HepG2 (cell line): Measurements from ENCODE around the gene YIF1A. TPM values are rescaled to one million over a fixed set of nuclear protein-coding genes. Genes with fewer than 3 reads are reported as not detected.

Source experiments
- AKAP8 ChIP-seq: sonication (generic); formaldehyde crosslinking; IDR thresholded peaks from 2 replicates; pipeline ENCODE4 v1.5.1; 2020; ENCODE audit warnings: mild to moderate bottlenecking, missing genetic modification reagents
- ARNT2 ChIP-seq: sonication (generic); formaldehyde crosslinking; IDR thresholded peaks from 2 replicates; pipeline ENCODE4 v1.8.0; 2022; ENCODE audit warnings: mild to moderate bottlenecking, low read depth, missing genetic modification reagents, moderate library complexity
- CBFB ChIP-seq: sonication (generic); formaldehyde crosslinking; IDR thresholded peaks from 2 replicates; pipeline ENCODE4 v1.4.0; 2020; ENCODE audit warnings: missing genetic modification reagents
- GFI1 ChIP-seq: sonication (generic); formaldehyde crosslinking; IDR thresholded peaks from 2 replicates; pipeline ENCODE4 v1.5.0; 2020; ENCODE audit warnings: missing genetic modification reagents, mild to moderate bottlenecking, borderline replicate concordance
- HNRNPK ChIP-seq: fragments of 200-400 bp; formaldehyde crosslinking; IDR thresholded peaks from 2 replicates; pipeline ENCODE4 v1.6.1; 2018; ENCODE audit warnings: low read length, low read depth, moderate library complexity, mild to moderate bottlenecking; ENCODE audit not compliant: poor library complexity, severe bottlenecking
- PAF1 ChIP-seq: IDR thresholded peaks from 2 replicates; pipeline ENCODE4 v1.6.1; 2016; ENCODE audit warnings: missing genetic modification reagents, missing compliant biosample characterization
- RBM22 ChIP-seq: fragments of 200-400 bp; formaldehyde crosslinking; optimal IDR thresholded peaks from 2 replicates; pipeline ENCODE3; 2017; ENCODE audit warnings: mild to moderate bottlenecking, low read length, moderate library complexity
- SALL1 ChIP-seq: sonication (generic); formaldehyde crosslinking; IDR thresholded peaks from 2 replicates; pipeline ENCODE4 v1.8.0; 2022; ENCODE audit warnings: mild to moderate bottlenecking, missing genetic modification reagents
- SRSF1 ChIP-seq: fragments of 200-400 bp; formaldehyde crosslinking; optimal IDR thresholded peaks from 2 replicates; pipeline ENCODE3; 2017; ENCODE audit warnings: mild to moderate bottlenecking, low read depth, low read length, moderate library complexity
- ZBTB7A ChIP-seq: sonication (generic); formaldehyde crosslinking; IDR thresholded peaks from 2 replicates; pipeline ENCODE4 v1.8.0; 2022; ENCODE audit warnings: mild to moderate bottlenecking, missing genetic modification reagents
- ZNF660 ChIP-seq: sonication (generic); formaldehyde crosslinking; IDR thresholded peaks from 2 replicates; pipeline ENCODE4 v1.5.1; 2020; ENCODE audit warnings: mild to moderate bottlenecking, low read depth, missing genetic modification reagents, borderline replicate concordance
- ZNF761 ChIP-seq: sonication (generic); formaldehyde crosslinking; conservative IDR thresholded peaks from 2 replicates; pipeline ENCODE4 v1.4.0; 2020; ENCODE audit warnings: mild to moderate bottlenecking, missing genetic modification reagents
- ZNF768 ChIP-seq: sonication (generic); formaldehyde crosslinking; IDR thresholded peaks from 2 replicates; pipeline ENCODE4 v1.4.0; 2020; ENCODE audit warnings: missing genetic modification reagents
- ZNF891 ChIP-seq: sonication (generic); formaldehyde crosslinking; IDR thresholded peaks from 2 replicates; pipeline ENCODE4 v1.5.0; 2020; ENCODE audit warnings: mild to moderate bottlenecking, missing genetic modification reagents
- polyA plus RNA-seq, 8 experiments: library from polyadenylated mRNA; depleted of rRNA in 3 of 8; stranded (reverse) in 7 of 8; unstranded in 1 of 8; fragments of >200 nt; fragmentation: Illumina TruSeq in 4 of 8; extraction: Trizol in 4 of 8; gene quantifications; 2 replicates each; pipeline versions ENCODE4 v1.2.1 to v1.2.3, GENCODE V29; 2011 to 2016; ENCODE audit warnings: low read depth in 4 of 8, missing spikeins in 1 of 8, mixed read lengths in 1 of 8; ENCODE audit not compliant: insufficient read depth in 1 of 8
- total RNA-seq, 5 experiments: library from RNA; depleted of rRNA; stranded (reverse); fragments of >200 nt; fragmentation: Illumina TruSeq; extraction: Trizol; gene quantifications; 2 replicates each; pipeline ENCODE4 v1.2.3, GENCODE V29; 2016; ENCODE audit warnings: low read depth in 1 of 5
- TF ChIP-seq, protein P1 (sequence below): IDR thresholded peaks from 2 replicates; pipeline ENCODE4 v1.6.1; 2012; ENCODE audit warnings: inconsistent platforms
- TF ChIP-seq, protein P2 (sequence below): sonication (generic); formaldehyde crosslinking; conservative IDR thresholded peaks from 2 replicates; pipeline ENCODE4 v1.8.0; 2022; ENCODE audit warnings: low read depth, missing genetic modification reagents
- TF ChIP-seq, protein P3 (sequence below): sonication (generic); formaldehyde crosslinking; IDR thresholded peaks from 2 replicates; pipeline ENCODE4 v1.5.1; 2020; ENCODE audit warnings: mild to moderate bottlenecking, missing genetic modification reagents, moderate library complexity
- TF ChIP-seq, protein P4 (sequence below): sonication (generic); formaldehyde crosslinking; IDR thresholded peaks from 2 replicates; pipeline ENCODE4 v1.4.0; 2020; ENCODE audit warnings: mild to moderate bottlenecking, missing genetic modification reagents, borderline replicate concordance
- TF ChIP-seq, protein P5 (sequence below): sonication (generic); formaldehyde crosslinking; IDR thresholded peaks from 2 replicates; pipeline ENCODE4 v1.5.1; 2020; ENCODE audit warnings: missing genetic modification reagents, mild to moderate bottlenecking, borderline replicate concordance

YIF1A gene
- total and polyA plus RNA-seq, 2 of the 13 experiments (the other 11 are each of a cell fraction or from before 2014, with no cell fraction given) = 133 to 145 TPM

DNA sequence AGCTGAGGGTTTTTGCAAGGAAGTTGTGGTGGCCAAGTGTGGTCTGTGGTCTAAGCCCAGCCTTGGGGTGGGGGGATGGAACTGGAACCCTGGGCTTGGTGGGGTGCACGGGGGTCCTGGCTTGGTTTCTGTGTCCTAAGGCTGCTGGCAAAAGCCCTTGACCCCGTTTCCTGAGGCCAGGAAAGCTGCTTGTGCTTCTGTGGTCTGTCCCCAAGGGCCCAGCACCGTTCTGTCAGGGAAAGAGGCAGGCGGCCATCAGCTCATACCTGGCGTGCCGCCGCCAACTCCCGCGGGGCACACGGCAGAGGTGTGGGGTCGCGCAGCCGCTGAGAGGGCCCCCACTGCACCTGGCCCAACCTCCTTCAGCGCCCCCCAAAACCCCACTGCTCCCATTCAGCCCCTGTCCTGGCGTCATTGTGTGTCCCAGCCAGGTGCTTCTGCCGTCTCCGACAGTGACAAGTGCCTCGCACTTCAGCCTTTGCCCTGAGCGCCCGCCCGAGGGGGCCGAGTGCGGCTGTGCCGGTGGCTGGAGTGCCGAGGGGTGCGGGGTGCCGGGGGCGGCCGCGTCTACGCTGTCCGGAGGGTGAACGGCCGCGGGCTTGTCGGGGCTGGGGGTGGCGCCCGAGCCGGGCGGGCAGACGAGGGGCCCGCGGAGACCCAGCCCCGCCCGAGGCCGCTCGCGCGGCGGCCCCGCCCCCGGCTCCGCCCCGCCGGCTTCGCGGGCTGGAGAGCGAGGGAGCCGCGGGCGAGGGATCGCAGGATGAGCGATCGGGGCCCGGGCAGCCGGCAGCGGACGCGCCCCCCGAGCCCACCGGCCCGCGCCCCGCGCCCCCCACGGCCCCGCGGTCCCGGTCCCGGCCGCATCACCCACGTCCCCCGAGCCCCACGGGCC, 11.2 kb downstream of the YIF1A start, which contains the start of gene CNIH2 (continued):
- TF ChIP-seq ZNF660 (CRISPR knock-in tag) (no peak), SRSF1 (no peak), SALL1 (CRISPR knock-in tag) (peak; percentile 7; the same call in 1 of the 2 replicates), ZBTB7A (CRISPR knock-in tag) (no peak), ARNT2 (CRISPR knock-in tag) (peak; percentile 57; the same call in 1 of the 2 replicates), ZNF891 (CRISPR knock-in tag) (no peak), HNRNPK (peak; percentile 53), GFI1 (no peak), ZNF768 (CRISPR knock-in tag) (peak; percentile 33; the same call in 1 of the 2 replicates), AKAP8 (CRISPR knock-in tag) (peak; percentile 66; the same call in 1 of the 2 replicates), RBM22 (peak; percentile 49), PAF1 (no peak), ZNF761 (CRISPR knock-in tag) (no peak), CBFB (CRISPR knock-in tag) (no peak)
- TF ChIP-seq, protein P1, sequence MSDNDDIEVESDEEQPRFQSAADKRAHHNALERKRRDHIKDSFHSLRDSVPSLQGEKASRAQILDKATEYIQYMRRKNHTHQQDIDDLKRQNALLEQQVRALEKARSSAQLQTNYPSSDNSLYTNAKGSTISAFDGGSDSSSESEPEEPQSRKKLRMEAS = peak; percentile 49; the same call in 1 of the 2 replicates
- TF ChIP-seq, protein P2, sequence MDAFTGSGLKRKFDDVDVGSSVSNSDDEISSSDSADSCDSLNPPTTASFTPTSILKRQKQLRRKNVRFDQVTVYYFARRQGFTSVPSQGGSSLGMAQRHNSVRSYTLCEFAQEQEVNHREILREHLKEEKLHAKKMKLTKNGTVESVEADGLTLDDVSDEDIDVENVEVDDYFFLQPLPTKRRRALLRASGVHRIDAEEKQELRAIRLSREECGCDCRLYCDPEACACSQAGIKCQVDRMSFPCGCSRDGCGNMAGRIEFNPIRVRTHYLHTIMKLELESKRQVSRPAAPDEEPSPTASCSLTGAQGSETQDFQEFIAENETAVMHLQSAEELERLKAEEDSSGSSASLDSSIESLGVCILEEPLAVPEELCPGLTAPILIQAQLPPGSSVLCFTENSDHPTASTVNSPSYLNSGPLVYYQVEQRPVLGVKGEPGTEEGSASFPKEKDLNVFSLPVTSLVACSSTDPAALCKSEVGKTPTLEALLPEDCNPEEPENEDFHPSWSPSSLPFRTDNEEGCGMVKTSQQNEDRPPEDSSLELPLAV (CRISPR knock-in tag) = no peak
- TF ChIP-seq, protein P3, sequence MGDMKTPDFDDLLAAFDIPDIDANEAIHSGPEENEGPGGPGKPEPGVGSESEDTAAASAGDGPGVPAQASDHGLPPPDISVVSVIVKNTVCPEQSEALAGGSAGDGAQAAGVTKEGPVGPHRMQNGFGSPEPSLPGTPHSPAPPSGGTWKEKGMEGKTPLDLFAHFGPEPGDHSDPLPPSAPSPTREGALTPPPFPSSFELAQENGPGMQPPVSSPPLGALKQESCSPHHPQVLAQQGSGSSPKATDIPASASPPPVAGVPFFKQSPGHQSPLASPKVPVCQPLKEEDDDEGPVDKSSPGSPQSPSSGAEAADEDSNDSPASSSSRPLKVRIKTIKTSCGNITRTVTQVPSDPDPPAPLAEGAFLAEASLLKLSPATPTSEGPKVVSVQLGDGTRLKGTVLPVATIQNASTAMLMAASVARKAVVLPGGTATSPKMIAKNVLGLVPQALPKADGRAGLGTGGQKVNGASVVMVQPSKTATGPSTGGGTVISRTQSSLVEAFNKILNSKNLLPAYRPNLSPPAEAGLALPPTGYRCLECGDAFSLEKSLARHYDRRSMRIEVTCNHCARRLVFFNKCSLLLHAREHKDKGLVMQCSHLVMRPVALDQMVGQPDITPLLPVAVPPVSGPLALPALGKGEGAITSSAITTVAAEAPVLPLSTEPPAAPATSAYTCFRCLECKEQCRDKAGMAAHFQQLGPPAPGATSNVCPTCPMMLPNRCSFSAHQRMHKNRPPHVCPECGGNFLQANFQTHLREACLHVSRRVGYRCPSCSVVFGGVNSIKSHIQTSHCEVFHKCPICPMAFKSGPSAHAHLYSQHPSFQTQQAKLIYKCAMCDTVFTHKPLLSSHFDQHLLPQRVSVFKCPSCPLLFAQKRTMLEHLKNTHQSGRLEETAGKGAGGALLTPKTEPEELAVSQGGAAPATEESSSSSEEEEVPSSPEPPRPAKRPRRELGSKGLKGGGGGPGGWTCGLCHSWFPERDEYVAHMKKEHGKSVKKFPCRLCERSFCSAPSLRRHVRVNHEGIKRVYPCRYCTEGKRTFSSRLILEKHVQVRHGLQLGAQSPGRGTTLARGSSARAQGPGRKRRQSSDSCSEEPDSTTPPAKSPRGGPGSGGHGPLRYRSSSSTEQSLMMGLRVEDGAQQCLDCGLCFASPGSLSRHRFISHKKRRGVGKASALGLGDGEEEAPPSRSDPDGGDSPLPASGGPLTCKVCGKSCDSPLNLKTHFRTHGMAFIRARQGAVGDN = peak; percentile 81
- TF ChIP-seq, protein P4, sequence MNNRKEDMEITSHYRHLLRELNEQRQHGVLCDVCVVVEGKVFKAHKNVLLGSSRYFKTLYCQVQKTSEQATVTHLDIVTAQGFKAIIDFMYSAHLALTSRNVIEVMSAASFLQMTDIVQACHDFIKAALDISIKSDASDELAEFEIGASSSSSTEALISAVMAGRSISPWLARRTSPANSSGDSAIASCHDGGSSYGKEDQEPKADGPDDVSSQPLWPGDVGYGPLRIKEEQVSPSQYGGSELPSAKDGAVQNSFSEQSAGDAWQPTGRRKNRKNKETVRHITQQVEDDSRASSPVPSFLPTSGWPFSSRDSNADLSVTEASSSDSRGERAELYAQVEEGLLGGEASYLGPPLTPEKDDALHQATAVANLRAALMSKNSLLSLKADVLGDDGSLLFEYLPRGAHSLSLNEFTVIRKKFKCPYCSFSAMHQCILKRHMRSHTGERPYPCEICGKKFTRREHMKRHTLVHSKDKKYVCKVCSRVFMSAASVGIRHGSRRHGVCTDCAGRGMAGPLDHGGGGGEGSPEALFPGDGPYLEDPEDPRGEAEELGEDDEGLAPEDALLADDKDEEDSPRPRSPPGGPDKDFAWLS (CRISPR knock-in tag) = no peak
- TF ChIP-seq, protein P5, sequence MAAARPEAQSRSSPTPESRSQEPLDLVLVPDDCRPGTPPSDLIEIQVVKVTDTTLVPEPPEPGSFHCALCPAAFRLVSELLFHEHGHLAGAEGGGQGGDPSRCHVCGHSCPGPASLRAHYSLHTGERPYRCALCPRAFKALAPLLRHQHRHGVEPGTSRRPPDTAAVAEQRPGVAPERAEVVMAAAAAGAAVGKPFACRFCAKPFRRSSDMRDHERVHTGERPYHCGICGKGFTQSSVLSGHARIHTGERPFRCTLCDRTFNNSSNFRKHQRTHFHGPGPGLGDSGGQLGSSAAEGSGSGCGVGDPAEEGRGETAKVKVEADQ (CRISPR knock-in tag) = no peak
